DOHH2 (cell line): Measurements from ENCODE around the gene BRCA1.

ENCODE experiments used
- H3F3A ChIP-seq: fragments of 200-600 bp; sonication (generic), shearing (Covaris generic); 2 replicates; pipeline ENCODE4 v1.6.0; 2016; ENCODE audit warnings: antibody characterized with exemption, mild to moderate bottlenecking; ENCODE audit not compliant: control insufficient read depth, insufficient read depth
- H3K27ac ChIP-seq: fragments of 200-600 bp; sonication (generic); 2 replicates; pipeline ENCODE4 v1.5.1; 2014; ENCODE audit warnings: low read depth, mild to moderate bottlenecking, low read length, moderate library complexity
- H3K27me3 ChIP-seq: fragments of 200-600 bp; sonication (generic); 2 replicates; pipeline ENCODE4 v1.6.1; 2014; ENCODE audit warnings: mild to moderate bottlenecking, low read length, mixed read lengths; ENCODE audit not compliant: control insufficient read depth
- H3K36me3 ChIP-seq: fragments of 200-600 bp; sonication (generic); 2 replicates; pipeline ENCODE4 v1.6.1; 2014; ENCODE audit warnings: mild to moderate bottlenecking, low read length, moderate library complexity, mixed read lengths; ENCODE audit not compliant: control insufficient read depth
- H3K4me1 ChIP-seq: fragments of 200-600 bp; sonication (generic); 2 replicates; pipeline ENCODE4 v1.6.1; 2014; ENCODE audit warnings: mild to moderate bottlenecking, low read length, mixed read lengths; ENCODE audit not compliant: control insufficient read depth
- H3K4me2 ChIP-seq: fragments of 200-600 bp; sonication (generic); 2 replicates; pipeline ENCODE4 v1.6.0; 2014; ENCODE audit warnings: mild to moderate bottlenecking, low read length, moderate library complexity
- H3K4me3 ChIP-seq: fragments of 200-600 bp; sonication (generic); 2 replicates; pipeline ENCODE4 v1.5.1; 2014; ENCODE audit warnings: mild to moderate bottlenecking, low read length, mixed read lengths
- H3K79me2 ChIP-seq: fragments of 200-600 bp; sonication (generic); 2 replicates; pipeline ENCODE4 v1.6.1; 2014; ENCODE audit warnings: mild to moderate bottlenecking, low read length, mixed read lengths; ENCODE audit not compliant: control insufficient read depth
- H3K9me2 ChIP-seq: fragments of 200-600 bp; sonication (generic); replicated peaks from 2 replicates; pipeline ENCODE4 v1.6.1; 2014; ENCODE audit warnings: mild to moderate bottlenecking, low read length, mixed read lengths; ENCODE audit not compliant: control insufficient read depth
- H3K9me3 ChIP-seq: fragments of 200-600 bp; sonication (generic); 2 replicates; pipeline ENCODE4 v1.6.1; 2014; ENCODE audit warnings: antibody characterized with exemption, low read length, mixed read lengths; ENCODE audit not compliant: control insufficient read depth, insufficient read depth
- H4K20me1 ChIP-seq: fragments of 200-600 bp; sonication (generic); 2 replicates; pipeline ENCODE4 v1.6.0; 2014; ENCODE audit warnings: low read depth, mild to moderate bottlenecking, antibody characterized with exemption, low read length, moderate library complexity; ENCODE audit not compliant: control insufficient read depth, insufficient read depth
- CTCF ChIP-seq: fragments of 200-600 bp; sonication (generic); IDR thresholded peaks from one replicate; pipeline ENCODE4 v1.5.1; 2014; ENCODE audit warnings: antibody characterized with exemption, mild to moderate bottlenecking, low read depth, low read length; ENCODE audit not compliant: poor library complexity, severe bottlenecking
- EZH2phosphoT487 ChIP-seq: fragments of 200-600 bp; sonication (generic); IDR thresholded peaks from 2 replicates; pipeline ENCODE4 v1.6.1; 2017; ENCODE audit warnings: borderline replicate concordance, mild to moderate bottlenecking, antibody characterized with exemption, low read length, moderate library complexity, mixed read lengths

Gene BRCA1

GRCh38 chr17:43070257-43070656 is 54.9 kb downstream of the BRCA1 start:
- no peak overlapping the region for H3K4me3 ChIP-seq
- H4K20me1 ChIP-seq, result no peaks in the 10 kb centered on the region
- TF ChIP-seq EZH2phosphoT487, result no peak
- no peak for TF ChIP-seq CTCF
- H3K36me3 ChIP-seq, result peaks cover 74% of the 10 kb centered on the region
- H3K27ac ChIP-seq, result no peak overlapping the region
- H3K27me3 ChIP-seq, result no peaks in the 10 kb centered on the region
- no peaks in the 10 kb centered on the region for H3K4me1 ChIP-seq
- no peaks in the 10 kb centered on the region for H3K79me2 ChIP-seq
- H3K4me2 ChIP-seq, result no peak overlapping the region
- no peaks in the 10 kb centered on the region for H3F3A ChIP-seq
- H3K9me3 ChIP-seq, result no peaks in the 10 kb centered on the region
- no peaks in the 10 kb centered on the region for H3K9me2 ChIP-seq

- TF ChIP-seq CTCF (no peak), EZH2phosphoT487 (no peak)
- no peaks in the 10 kb centered on the region for H4K20me1 ChIP-seq
- no peak overlapping the region for H3K27ac ChIP-seq
- H3K27me3 ChIP-seq, result no peaks in the 10 kb centered on the region
- H3K4me3 ChIP-seq, result no peak overlapping the region
- no peaks in the 10 kb centered on the region for H3K9me3 ChIP-seq
- H3K79me2 ChIP-seq, result no peaks in the 10 kb centered on the region
- H3K4me2 ChIP-seq, result no peak overlapping the region
- H3K9me2 ChIP-seq, result no peaks in the 10 kb centered on the region
- no peaks in the 10 kb centered on the region for H3F3A ChIP-seq
- peaks cover 72% of the 10 kb centered on the region for H3K36me3 ChIP-seq
- no peaks in the 10 kb centered on the region for H3K4me1 ChIP-seq
Observed at GRCh38 chr17:43069368-43069898, 55.7 kb downstream of the BRCA1 start.

- no peaks in the 10 kb centered on the region for H3K79me2 ChIP-seq
- H3K4me1 ChIP-seq, result no peaks in the 10 kb centered on the region
- H3K27ac ChIP-seq, result no peak overlapping the region
- H3K4me3 ChIP-seq, result no peak overlapping the region
- no peaks in the 10 kb centered on the region for H3K9me2 ChIP-seq
- no peaks in the 10 kb centered on the region for H3K27me3 ChIP-seq
- peaks cover 72% of the 10 kb centered on the region for H3K36me3 ChIP-seq
- no peaks in the 10 kb centered on the region for H3K9me3 ChIP-seq
- no peak overlapping the region for H3K4me2 ChIP-seq
- no peaks in the 10 kb centered on the region for H4K20me1 ChIP-seq
- no peaks in the 10 kb centered on the region for H3F3A ChIP-seq
- TF ChIP-seq EZH2phosphoT487 (no peak), CTCF (no peak)
Observed at GRCh38 chr17:43068570-43069367, 56.4 kb downstream of the BRCA1 start.
